SW 1271 (cell line): ENCODE results near the gene OMG.
"Not testable (repeated sequence)": the region's sequence is repeated elsewhere in the genome, so short reads cannot be mapped to it uniquely, and the experiment has no call there.

Experiments used
- DNase-seq, 2 experiments: peaks; one replicate each; lab custom pipeline; 2025; lab: John Stamatoyannopoulos, UW

The OMG gene

DNA sequence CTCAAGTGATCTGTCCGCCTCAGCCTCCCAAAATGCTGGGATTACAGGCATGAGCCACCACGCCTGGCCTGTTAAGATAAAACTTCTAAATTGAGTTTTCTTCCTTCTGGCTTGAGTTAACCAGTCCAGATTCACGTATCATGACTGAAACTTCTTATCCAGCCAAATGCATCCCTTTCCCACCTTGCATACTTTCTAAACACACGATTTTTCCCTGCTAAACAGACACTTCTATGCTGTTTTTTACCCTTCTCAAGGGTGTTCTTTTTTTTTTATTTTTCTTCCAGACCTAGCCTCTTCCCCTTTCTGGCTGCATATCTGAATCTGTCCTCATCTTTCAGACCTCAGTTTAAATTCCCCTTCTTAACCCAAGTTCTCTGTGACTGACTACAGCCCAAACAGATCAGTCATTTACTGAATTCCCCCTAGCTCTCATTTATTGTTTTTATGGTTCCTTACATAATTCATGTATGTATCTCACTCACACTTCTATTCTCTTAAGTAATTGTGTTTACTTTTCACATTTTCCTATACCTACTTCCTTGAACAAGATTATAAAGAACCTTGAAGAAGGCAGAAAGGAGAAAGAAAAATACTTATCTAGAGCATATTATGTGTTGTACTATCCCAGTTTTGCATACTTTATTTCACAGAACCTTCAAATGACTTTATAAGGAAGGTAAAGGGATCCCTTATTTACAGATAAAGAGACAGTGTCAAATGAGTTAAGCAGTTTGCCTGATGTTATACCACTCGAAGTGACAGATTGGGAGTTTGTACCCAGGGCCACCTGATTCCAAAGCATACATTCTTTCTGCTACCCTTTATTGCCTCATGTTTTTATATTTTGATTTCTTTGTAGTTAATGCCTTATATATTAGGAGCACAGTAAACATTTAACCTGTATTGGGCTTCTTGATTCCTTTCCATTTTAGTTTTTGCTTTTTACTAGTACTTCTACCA, 11.6 kb upstream of the OMG start:
- DNase-seq = no peak

DNA sequence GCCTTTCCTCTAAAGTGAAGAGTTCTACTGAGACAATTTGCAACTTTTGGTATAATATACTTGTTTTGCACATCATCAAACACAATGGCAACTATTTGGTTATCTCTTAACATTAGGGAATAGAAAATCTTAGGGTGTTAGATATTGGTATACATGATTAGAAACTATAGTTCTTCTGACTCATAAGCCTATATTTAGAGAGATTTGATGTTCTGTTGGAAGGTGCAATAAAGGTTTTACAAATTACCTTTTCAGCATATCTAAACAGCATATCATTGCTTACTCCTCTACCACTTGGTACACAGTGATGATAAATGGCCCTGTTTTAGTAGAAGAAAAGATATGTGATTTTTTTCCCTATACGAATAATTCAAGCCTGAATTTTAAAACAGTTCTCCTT, 10.6 kb upstream of the OMG start:
- DNase-seq = no peak

GRCh38 chr17:31299624-31300023, 2.6 kb upstream of the OMG start:
- no peak for DNase-seq

DNA sequence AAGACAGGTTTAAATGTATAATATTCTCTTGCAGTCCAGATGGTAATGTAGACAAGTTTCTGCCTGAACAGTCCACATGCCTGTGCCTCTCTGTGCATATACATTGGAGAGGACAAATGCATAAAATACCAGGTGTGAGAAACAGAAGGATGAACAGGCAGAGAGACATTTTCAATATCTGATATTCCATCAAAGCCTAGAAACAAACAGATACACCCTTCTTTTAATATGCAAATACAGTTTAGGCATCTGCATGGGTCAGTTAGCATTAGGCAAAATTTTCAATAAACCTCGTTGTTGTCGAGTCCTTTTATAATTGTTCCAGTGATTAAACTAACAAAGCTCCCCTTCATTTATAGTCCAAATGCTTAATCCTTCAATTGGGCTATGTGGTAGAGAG, 897 bp downstream of the OMG start:
- DNase-seq = no peak

- DNase-seq = no peak
These were observed 1.6 kb downstream of the OMG start for GRCh38 chr17:31295489-31295871.

DNA sequence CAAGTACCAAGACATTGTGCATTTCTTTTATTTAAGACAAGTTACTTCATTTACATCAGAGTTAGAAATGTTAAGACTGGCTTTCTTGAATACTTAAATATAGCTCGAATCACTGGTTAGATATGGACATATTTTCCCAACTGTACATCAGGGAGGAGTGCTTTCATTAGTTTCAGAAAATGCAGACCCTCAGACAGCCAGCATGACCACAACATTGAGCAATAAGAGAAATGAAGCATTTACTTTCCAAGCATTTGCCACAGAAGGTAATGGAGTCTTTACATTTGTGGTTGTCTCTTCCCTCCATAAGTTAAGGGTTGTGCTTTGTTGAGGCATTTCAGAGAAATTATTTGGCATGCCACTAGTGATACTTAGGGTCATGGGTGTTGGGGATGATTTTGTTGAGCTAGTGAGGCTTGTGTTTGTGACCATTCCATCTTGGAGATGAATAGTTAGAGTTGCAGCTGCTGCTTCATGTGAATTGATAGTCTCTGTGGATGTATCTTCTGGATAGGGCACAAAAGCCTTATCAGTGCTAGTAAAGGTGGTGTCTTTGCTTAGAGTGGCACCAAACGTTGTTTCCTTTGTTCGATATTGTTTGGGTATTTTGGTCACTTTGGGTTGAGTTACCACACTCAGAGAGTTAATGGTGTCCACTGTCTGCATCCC, 2.1 kb downstream of the OMG start:
- DNase-seq = no peak

DNA sequence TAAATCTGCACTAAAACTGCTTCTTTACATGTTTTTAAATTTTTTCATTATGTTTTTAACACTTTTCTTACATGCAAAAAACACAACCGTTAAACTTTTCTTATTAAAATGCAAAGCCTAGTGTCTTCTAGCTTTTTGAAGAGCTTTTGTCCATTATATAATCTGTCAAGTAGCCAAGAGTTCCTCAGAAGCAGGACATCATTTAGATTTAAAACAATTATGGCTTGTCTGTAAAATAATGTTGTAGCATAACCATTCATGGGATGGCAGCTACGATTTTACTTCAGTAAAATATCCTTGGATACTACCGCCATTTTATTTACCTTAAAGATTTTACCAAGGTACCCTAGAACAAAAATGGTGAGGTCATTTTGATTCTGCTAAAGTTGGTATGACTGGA, 2.8 kb downstream of the OMG start:
- DNase-seq = no peak

DNA sequence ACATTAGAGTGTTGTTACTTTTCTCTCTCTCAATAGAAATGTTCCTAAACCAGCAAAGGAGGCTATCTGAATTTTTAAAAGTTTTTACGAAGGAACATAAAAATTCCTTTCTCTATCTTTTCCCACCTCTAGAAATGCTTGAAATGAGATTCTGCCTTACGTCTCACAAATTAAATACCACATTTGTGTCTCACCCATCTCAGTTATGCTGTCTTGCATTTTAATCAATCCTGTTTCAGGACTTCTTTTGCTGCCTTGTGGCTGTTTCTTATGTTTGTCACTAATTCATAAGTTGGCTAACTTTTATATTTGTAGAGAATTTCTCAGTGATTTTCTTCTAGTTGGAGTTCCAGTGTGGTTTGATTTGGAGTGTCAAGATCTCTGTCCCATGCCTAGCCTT, 3.5 kb downstream of the OMG start:
- DNase-seq = no peak

DNA sequence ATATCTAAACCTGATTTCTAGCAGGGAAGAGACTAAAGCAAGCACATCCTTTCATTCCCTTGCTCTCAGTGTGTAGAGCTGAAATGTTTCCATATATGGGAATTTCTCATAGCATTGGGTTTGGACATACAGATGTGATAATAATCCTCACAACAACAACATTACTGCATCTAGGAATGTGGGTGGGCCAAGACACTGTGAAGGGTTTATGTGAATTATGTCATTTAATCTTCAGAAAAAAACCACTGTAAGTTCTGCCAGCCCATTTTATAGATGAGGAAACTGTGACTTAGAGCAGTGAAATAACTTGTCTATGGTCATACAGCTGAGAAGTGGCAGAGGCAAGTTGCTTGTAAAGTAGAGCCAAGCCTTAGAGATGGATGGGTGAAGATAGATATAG, 5.2 kb downstream of the OMG start:
- DNase-seq = no peak

DNA sequence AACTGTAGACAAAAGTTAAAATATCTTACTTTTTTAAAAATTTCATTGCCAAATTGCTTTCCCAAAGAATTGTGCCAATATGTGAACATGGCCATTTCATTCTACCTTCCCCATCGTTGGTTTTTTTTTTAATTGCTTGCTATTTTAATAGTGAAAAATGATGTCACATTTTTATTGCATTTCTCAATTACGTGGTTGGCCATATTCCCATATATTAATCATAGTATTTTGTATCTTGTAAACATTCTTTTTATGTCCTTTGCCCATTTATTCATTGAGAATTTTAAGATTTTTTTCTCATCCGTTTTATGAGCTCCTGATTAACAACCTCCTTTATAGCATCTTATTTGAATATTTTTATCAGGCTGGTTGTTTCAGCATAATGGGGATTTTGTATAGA, 7.2 kb downstream of the OMG start:
- no peak for DNase-seq

- DNase-seq = not testable (repeated sequence)
These were observed 9.1 kb downstream of the OMG start for GRCh38 chr17:31287932-31288331.

GRCh38 chr17:31286587-31286986, 10.5 kb downstream of the OMG start:
- no peak for DNase-seq

GRCh38 chr17:31283841-31284240, 13.2 kb downstream of the OMG start:
- DNase-seq = no peak

GRCh38 chr17:31281061-31281460, 16.0 kb downstream of the OMG start:
- no peak for DNase-seq

GRCh38 chr17:31279401-31279800, 17.6 kb downstream of the OMG start:
- no peak for DNase-seq

GRCh38 chr17:31275116-31275515, 21.9 kb downstream of the OMG start:
- DNase-seq = no peak

GRCh38 chr17:31274252-31274651, 22.8 kb downstream of the OMG start:
- peak in 1 of 2 experiments; percentile 33 for DNase-seq

DNA sequence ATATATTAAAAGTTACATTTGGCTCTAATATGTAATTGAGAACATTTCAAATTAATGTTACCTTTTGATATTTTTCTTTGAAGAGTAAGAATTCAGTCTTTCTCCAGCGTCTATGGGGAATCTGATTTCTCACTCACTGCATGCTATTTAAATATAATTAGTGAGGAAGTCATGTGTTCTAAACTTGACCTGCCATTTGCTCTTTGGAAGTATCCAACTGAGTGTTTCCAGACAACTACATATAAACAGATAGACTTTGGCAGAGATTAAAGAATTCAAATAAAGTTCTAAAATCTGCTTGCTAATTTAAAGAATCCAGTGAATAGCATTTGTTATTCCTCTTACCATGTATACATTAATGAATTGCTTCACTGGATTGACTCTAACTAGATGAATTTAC, 23.5 kb downstream of the OMG start:
- no peak for DNase-seq

- no peak for DNase-seq
These were observed 24.2 kb downstream of the OMG start for GRCh38 chr17:31272803-31273202.

GRCh38 chr17:31272236-31272635, 24.8 kb downstream of the OMG start:
- DNase-seq = no peak

DNA sequence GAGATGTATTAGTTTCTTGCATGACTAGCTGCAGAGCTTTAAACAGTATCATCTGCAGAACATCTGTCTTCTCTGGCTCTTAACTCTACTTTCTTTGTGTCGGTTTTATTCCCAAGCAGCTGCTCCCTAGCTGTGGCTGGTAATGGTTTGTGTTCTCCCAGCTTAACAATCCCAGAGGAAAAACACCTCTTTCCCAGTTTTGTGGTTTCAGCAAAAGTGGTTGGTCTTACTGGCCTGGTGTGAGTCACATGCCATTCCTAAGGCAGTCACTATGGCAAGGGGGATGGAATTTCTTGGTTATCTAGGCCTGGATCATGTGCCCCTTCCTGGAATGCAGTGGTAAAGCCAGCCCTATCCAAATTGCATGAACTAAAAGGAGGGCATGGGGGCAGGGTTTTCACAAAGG, 27.5 kb downstream of the OMG start:
- peak; percentile 77 to 90 for DNase-seq

DNA sequence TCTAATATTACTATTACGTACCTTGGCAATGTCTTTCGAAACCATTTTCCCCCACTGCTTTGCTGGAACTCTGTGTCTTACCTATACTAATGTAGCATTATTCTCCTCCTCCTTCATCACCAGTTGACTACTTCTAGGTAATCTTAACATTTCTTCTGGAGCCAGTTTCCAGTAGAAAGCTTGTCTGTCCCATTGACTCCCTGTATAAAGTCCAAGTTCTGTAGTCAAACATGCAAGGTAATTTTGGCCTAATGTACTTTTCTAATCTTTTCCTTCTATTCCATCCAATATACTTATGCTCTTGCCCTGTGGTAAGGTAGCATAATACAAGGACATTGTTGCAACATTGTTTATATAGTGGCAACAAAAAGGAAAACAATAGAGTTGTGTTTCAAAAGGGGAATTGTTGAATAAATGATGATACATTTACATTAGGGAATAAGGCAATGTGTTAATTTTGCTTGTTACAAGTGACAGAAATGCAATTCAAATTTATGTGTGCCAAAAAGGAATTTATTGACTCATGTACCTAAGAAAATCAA, 27.9 kb downstream of the OMG start:
- peak in 1 of 2 experiments; percentile 40 for DNase-seq

- DNase-seq = peak in 1 of 2 experiments; percentile 23
These were observed 31.0 kb downstream of the OMG start for GRCh38 chr17:31266042-31266441.
